ENCODE results near the gene INPP4B. TPM values are rescaled to one million over a fixed set of nuclear protein-coding genes. Genes with fewer than 3 reads are reported as not detected.

The INPP4B gene
- total RNA-seq, 1 donor from 2014 or later = 32.7 TPM

DNA sequence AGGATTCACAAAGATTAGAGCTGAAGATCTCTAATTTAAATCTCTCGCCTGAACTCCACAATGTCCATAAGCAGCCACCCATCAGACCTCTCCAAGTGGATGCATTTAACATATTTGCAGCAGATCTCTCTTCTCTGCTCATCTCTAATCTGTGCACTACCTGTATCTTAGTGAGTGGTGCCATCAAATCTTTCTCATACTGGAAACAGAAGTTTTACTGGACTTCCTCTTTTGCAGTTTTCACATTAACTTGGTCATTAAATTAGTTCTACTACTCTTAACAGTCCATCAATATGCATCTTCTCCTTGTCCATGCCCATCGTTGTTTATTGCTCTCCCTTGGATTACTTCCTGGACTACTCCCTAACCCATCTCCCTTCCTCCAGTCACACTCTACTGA is 721.2 kb downstream of the INPP4B start:
- intact Hi-C loops (cut with DNase I) = loop anchor here (5.0 to 10.0 kb wide), 2 partner anchors 597 to 960 kb away; no protein-coding TSS in a partner anchor
- Histone ChIP-seq H3K9me3 (no peaks in the 10 kb centered on the region), H3K27ac (no peak overlapping the region), H3K36me3 (no peaks in the 10 kb centered on the region), H3K27me3 (no peaks in the 10 kb centered on the region), H3K4me1 (peaks cover 0 to 13% of the 10 kb centered on the region in 2 donors), H3K4me3 (no peak overlapping the region)
- DNase-seq (ENCODE audit: low spot score in 2 of 2) = no peak
- TF ChIP-seq, protein P1, sequence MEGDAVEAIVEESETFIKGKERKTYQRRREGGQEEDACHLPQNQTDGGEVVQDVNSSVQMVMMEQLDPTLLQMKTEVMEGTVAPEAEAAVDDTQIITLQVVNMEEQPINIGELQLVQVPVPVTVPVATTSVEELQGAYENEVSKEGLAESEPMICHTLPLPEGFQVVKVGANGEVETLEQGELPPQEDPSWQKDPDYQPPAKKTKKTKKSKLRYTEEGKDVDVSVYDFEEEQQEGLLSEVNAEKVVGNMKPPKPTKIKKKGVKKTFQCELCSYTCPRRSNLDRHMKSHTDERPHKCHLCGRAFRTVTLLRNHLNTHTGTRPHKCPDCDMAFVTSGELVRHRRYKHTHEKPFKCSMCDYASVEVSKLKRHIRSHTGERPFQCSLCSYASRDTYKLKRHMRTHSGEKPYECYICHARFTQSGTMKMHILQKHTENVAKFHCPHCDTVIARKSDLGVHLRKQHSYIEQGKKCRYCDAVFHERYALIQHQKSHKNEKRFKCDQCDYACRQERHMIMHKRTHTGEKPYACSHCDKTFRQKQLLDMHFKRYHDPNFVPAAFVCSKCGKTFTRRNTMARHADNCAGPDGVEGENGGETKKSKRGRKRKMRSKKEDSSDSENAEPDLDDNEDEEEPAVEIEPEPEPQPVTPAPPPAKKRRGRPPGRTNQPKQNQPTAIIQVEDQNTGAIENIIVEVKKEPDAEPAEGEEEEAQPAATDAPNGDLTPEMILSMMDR (IDR thresholded peaks at IDR 0.05) = no peak

DNA sequence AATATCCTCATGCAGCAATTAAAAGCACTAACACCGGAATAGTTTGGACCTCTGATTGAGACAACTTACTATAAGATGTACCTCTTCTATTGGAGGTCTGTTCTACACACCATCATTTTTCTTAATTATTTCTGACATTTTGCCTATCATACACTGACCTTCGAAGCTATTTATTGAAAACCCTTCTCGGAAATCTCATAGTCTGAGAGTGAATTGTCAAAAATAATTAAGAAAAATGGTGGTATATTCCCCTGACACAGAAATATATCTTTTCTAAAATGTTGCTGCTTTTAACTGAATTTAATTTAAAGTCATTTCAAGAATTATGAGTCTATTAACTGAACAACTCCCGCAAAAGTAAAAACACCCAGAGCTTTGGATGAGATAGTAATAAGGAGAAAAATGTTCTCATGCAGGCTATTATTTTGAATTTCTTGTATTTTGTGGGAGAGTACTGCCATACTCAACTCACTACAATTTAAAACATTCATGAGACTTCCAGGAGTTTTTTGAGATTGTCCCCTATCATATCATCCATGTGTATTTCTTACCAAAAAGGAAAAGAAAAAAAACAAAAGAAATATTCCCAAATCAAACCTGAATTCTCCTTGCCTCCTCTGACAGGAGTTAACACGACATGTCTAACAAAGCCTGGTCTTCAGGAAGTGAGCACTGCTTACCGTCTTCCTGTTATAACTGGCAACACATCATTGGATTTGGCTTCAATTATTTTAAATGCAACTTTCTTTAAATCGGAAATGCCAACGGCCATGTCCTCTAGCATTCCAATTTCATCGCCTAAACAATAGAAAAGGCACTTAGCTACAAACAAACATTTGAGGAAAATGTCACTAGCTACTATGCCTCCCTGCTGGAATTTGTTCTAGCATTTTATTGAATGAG is 724.4 kb downstream of the INPP4B start:
- TF ChIP-seq, protein P1 (IDR thresholded peaks at IDR 0.05) = no peak
- Histone ChIP-seq H3K4me3 (no peak overlapping the region), H3K27me3 (no peaks in the 10 kb centered on the region), H3K27ac (no peak overlapping the region), H3K36me3 (no peaks in the 10 kb centered on the region), H3K4me1 (peaks cover 0 to 3% of the 10 kb centered on the region in 2 donors), H3K9me3 (no peaks in the 10 kb centered on the region)
- intact Hi-C loops (cut with DNase I) = loop anchor here (10.0 kb wide), 1 partner anchor 963 kb away; no protein-coding TSS in a partner anchor
- no peak for DNase-seq (ENCODE audit: low spot score in 2 of 2)

DNA sequence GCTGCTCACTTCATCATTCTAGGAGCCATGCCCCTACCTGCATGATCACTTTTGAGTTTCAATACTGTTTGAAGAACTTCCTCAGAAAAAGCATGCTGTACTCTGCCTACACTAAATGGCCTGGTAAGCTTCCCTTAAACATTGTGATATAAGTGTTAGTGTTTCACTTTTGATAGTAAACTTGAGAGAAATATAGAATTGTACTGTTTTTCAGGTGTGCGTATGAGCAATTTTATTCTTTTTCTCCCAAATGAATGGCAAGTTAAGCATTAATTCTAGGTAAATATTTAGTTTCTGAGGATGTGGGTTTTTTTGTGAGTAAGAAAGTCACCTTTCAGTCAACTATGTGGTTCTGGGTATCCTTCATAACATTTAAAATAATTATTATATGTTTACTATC is 725.2 kb downstream of the INPP4B start:
- Histone ChIP-seq H3K4me1 (peaks cover 0 to 3% of the 10 kb centered on the region in 2 donors), H3K27ac (no peak overlapping the region), H3K36me3 (no peaks in the 10 kb centered on the region), H3K4me3 (no peak overlapping the region), H3K9me3 (no peaks in the 10 kb centered on the region), H3K27me3 (no peaks in the 10 kb centered on the region)
- intact Hi-C loops (cut with DNase I) = loop anchor here (10.0 kb wide), 1 partner anchor 964 kb away; no protein-coding TSS in a partner anchor
- DNase-seq (ENCODE audit: low spot score in 2 of 2) = no peak
- TF ChIP-seq, protein P1 (IDR thresholded peaks at IDR 0.05) = no peak

DNA sequence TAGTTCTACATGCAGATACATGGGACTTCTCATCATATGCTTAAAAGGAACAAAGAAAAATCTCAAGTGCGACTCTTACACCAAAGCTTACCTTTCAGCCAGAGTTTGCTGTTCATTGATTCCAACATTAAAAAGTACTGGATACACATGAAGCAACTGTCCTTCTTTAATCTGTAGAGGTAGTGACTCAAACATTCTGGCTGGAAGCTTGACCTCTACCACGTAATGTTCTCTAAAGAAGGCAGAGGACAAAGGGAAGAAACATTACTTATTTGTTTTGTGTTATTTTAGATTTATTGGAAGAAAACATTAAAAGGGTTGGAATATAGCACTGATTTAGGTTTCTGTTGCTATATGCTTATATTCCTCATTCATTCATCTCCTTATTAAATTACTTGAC is 733.6 kb downstream of the INPP4B start:
- no peaks in the 10 kb centered on the region for H3K9me3 ChIP-seq
- intact Hi-C loops (cut with DNase I) = no loop called here
- TF ChIP-seq, protein P1 (IDR thresholded peaks at IDR 0.05) = no peak

DNA sequence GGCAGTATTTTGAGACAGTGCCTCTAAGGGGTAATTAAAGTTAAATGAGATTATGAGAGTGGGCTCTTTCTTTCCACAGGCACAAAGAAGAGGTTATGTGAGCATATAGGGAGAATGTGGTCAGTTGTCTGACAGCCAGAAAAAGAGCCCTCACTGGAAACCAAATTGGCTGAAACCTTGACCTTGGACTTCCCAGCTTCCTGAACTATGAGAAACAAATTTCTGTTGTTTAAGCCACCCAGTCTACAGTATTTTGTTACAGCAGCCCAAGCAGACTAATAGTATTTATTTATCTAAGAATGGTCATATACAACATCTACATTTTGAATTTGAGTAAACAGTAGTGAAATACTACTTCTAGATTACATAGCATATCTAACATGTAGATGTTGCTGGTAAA is 736.0 kb downstream of the INPP4B start:
- H3K4me3 ChIP-seq = no peak overlapping the region
- intact Hi-C loops (cut with DNase I) = no loop called here
- H3K9me3 ChIP-seq = no peaks in the 10 kb centered on the region
- H3K4me1 ChIP-seq = no peaks in the 10 kb centered on the region
- H3K27me3 ChIP-seq = no peaks in the 10 kb centered on the region
- no peak for DNase-seq (ENCODE audit: low spot score in 2 of 2)
- H3K27ac ChIP-seq = no peak overlapping the region
- H3K36me3 ChIP-seq = no peaks in the 10 kb centered on the region
- TF ChIP-seq, protein P1 (IDR thresholded peaks at IDR 0.05) = no peak

More for the DNA sequence above, 733.6 kb downstream of the INPP4B start:
- Histone ChIP-seq H3K4me3 (no peak overlapping the region), H3K27ac (no peak overlapping the region), H3K27me3 (no peaks in the 10 kb centered on the region), H3K4me1 (no peaks in the 10 kb centered on the region), H3K36me3 (no peaks in the 10 kb centered on the region)
- no peak for DNase-seq (ENCODE audit: low spot score in 2 of 2)

Data from ascending aorta (tissue), 2 donors.